Transverse colon (tissue), 4 donors: ENCODE measurements around the gene GDNF. TPM values are rescaled to one million over a fixed set of nuclear protein-coding genes. Genes with fewer than 3 reads are reported as not detected.

Experiments
- DNase-seq: peaks from one replicate; pipeline ENCODE4 v3.0.0-alpha.2; 2019
- H3K27ac ChIP-seq, 4 donors: fragments of 200-600 bp; sonication (generic); 2 replicates each; pipeline ENCODE4 v1.5.1; 2016 to 2018; ENCODE audit warnings: inconsistent platforms in 4 of 4
- H3K27me3 ChIP-seq: fragments of 200-600 bp; sonication (generic); 2 replicates; pipeline ENCODE4 v1.5.1; 2017; ENCODE audit warnings: inconsistent platforms
- H3K36me3 ChIP-seq, 4 donors: fragments of 200-600 bp; sonication (generic); 2 replicates each; pipeline ENCODE4 v1.5.1; 2017 to 2019; ENCODE audit warnings: inconsistent platforms in 4 of 4
- H3K4me1 ChIP-seq, 4 donors: fragments of 200-600 bp; sonication (generic); 2 replicates each; pipeline ENCODE4 v1.5.1; 2017 to 2020; ENCODE audit warnings: inconsistent platforms in 4 of 4
- H3K4me3 ChIP-seq, 4 donors: fragments of 200-600 bp; sonication (generic); 1 replicate in 1 of 4; 2 replicates in 3 of 4; pipeline versions ENCODE4 v1.5.1 to v1.6.1; 2017 to 2019; ENCODE audit warnings: inconsistent platforms in 4 of 4
- H3K9me3 ChIP-seq, 2 donors: fragments of 200-600 bp; sonication (generic); 2 replicates each; pipeline ENCODE4 v1.5.1; 2017 to 2019; ENCODE audit warnings: inconsistent platforms in 2 of 2
- CTCF ChIP-seq, 5 experiments: fragments of 200-600 bp in 3 of 5; fragments of 450-650 bp in 2 of 5; sonication (generic) in 3 of 5; IDR thresholded peaks; 1 replicate in 2 of 5; 2 replicates in 3 of 5; pipeline ENCODE4 v1.5.1; 2016 to 2017; ENCODE audit warnings: antibody characterized with exemption in 5 of 5, inconsistent platforms in 3 of 5, mild to moderate bottlenecking in 2 of 5, moderate library complexity in 1 of 5
- EP300 ChIP-seq: sonication (generic); formaldehyde crosslinking; IDR thresholded peaks from one replicate; pipeline ENCODE4 v1.6.1; 2017; ENCODE audit warnings: antibody characterized with exemption, low read depth
- POLR2A ChIP-seq: fragments of 450-650 bp; IDR thresholded peaks from one replicate; pipeline ENCODE4 v1.6.1; 2016; ENCODE audit warnings: antibody characterized with exemption, mild to moderate bottlenecking, moderate library complexity
- POLR2AphosphoS5 ChIP-seq, 3 donors: sonication (generic); formaldehyde crosslinking; IDR thresholded peaks; one replicate each; pipeline ENCODE4 v1.6.1; 2016; ENCODE audit warnings: antibody characterized with exemption in 3 of 3
- WGBS, 2 donors: methylation state at CpG; one replicate each; pipeline ENCODE4 v1.1.5; 2018; ENCODE audit warnings: low coverage in 1 of 2; 5-methylcytosine and 5-hydroxymethylcytosine counted together
- in situ Hi-C, 4 donors: fragments of 200-750 bp; cut with MboI; loops; one replicate each; pipeline versions ENCODE4 v1.15.0 to v1.15.1; 2017; ENCODE audit warnings: low sequenced_read_pairs in 3 of 4, low pct_ligation_motif_present in 1 of 4, low pct_unique_long_range_greater_than_20kb in 1 of 4
- intact Hi-C: fragments of 100-400 bp; cut with DNase I; formaldehyde crosslinking; loops from one replicate; pipeline ENCODE4 v1.15.1; 2023; ENCODE audit warnings: low total_unique reads
- total RNA-seq, 4 donors: library from RNA; depleted of rRNA; stranded (reverse); fragments of >200 nt; gene quantifications; one replicate each; pipeline ENCODE4 v1.1.0, GENCODE V29; 2016

Gene GDNF
- total RNA-seq, 4 donors from 2014 or later: 0.80 to 2.4 (median 1.8) TPM

- H3K4me3 ChIP-seq: no peak overlapping the region
- DNase-seq: no peak
- TF ChIP-seq POLR2A (no peak), EP300 (no peak), CTCF (IDR thresholded peaks at IDR 0.05) (no peak), POLR2AphosphoS5 (IDR thresholded peaks at IDR 0.05) (no peak)
- H3K27ac ChIP-seq: no peak overlapping the region
- H3K4me1 ChIP-seq: no peaks in the 10 kb centered on the region
- in situ Hi-C loops (no loop called here), intact Hi-C loops (no loop called here)
- no peaks in the 10 kb centered on the region for H3K36me3 ChIP-seq
- WGBS, 2 donors: 93 to 95% methylated on average over 3 of the region's 3 CpGs
- no peaks in the 10 kb centered on the region for H3K9me3 ChIP-seq
- H3K27me3 ChIP-seq: no peaks in the 10 kb centered on the region
Observed at GRCh38 chr5:37855438-37855837, 15.6 kb upstream of the GDNF start.

GRCh38 chr5:37851305-37851704, 11.5 kb upstream of the GDNF start:
- no peaks in the 10 kb centered on the region for H3K4me1 ChIP-seq
- no peaks in the 10 kb centered on the region for H3K27me3 ChIP-seq
- intact Hi-C loops (no loop called here), in situ Hi-C loops (no loop called here)
- DNase-seq: no peak
- WGBS, 2 donors: 88% methylated on average over 4 of the region's 4 CpGs; no CpG with 5 or more reads in 1 of the 2 donors
- H3K9me3 ChIP-seq: no peaks in the 10 kb centered on the region
- no peak overlapping the region for H3K27ac ChIP-seq
- no peak for TF ChIP-seq POLR2A
- TF ChIP-seq POLR2AphosphoS5 (IDR thresholded peaks at IDR 0.05): no peak
- TF ChIP-seq CTCF (IDR thresholded peaks at IDR 0.05): no peak
- no peak for TF ChIP-seq EP300
- no peak overlapping the region for H3K4me3 ChIP-seq
- H3K36me3 ChIP-seq: no peaks in the 10 kb centered on the region

GRCh38 chr5:37850226-37850865, 10.5 kb upstream of the GDNF start:
- no peaks in the 10 kb centered on the region for H3K4me1 ChIP-seq
- WGBS, 2 donors: 45% methylated on average over 1 to 3 of the region's 3 CpGs
- in situ Hi-C loops: no loop called here

GRCh38 chr5:37849641-37850040, 9.8 kb upstream of the GDNF start:
- H3K36me3 ChIP-seq: no peaks in the 10 kb centered on the region
- no peak overlapping the region for H3K4me3 ChIP-seq
- no peaks in the 10 kb centered on the region for H3K9me3 ChIP-seq
- in situ Hi-C loops: loop anchor here in 3 of 4 donors (10.0 kb wide), 1 partner anchor 345 kb away; no protein-coding TSS in a partner anchor
- H3K27ac ChIP-seq: no peak overlapping the region
- no peaks in the 10 kb centered on the region for H3K4me1 ChIP-seq
- DNase-seq: no peak
- intact Hi-C loops: no loop called here
- no peaks in the 10 kb centered on the region for H3K27me3 ChIP-seq
- 73 to 82% methylated on average over 3 to 4 of the region's 4 CpGs for WGBS, 2 donors
- TF ChIP-seq EP300 (no peak), POLR2AphosphoS5 (IDR thresholded peaks at IDR 0.05) (no peak), CTCF (IDR thresholded peaks at IDR 0.05) (no peak), POLR2A (no peak)

More at GRCh38 chr5:37850226-37850865, 10.5 kb upstream of the GDNF start:
- no peaks in the 10 kb centered on the region for H3K27me3 ChIP-seq
- no peaks in the 10 kb centered on the region for H3K36me3 ChIP-seq
- TF ChIP-seq EP300 (no peak), POLR2AphosphoS5 (IDR thresholded peaks at IDR 0.05) (no peak), POLR2A (no peak), CTCF (IDR thresholded peaks at IDR 0.05) (no peak)
- no peak overlapping the region for H3K4me3 ChIP-seq
- intact Hi-C loops: no loop called here
- H3K9me3 ChIP-seq: no peaks in the 10 kb centered on the region
- H3K27ac ChIP-seq: no peak overlapping the region
- DNase-seq: no peak
